SK-N-SH treated with all-trans-retinoic acid at 6 μM for 48 hours (cell line): ENCODE measurements around the gene SHC3.

Source experiments
- BACH2 ChIP-seq: fragments of 250-450 bp; sonication (Bioruptor Pico); IDR thresholded peaks from 2 replicates; pipeline ENCODE4 v1.9.0; 2021; ENCODE audit warnings: mild to moderate bottlenecking, borderline replicate concordance
- TF ChIP-seq, protein P1 (sequence below): fragments of 250-450 bp; sonication (Bioruptor Pico); IDR thresholded peaks from 2 replicates; pipeline ENCODE4 v1.8.0; 2020; ENCODE audit warnings: mild to moderate bottlenecking, moderate library complexity, borderline replicate concordance

- TF ChIP-seq, protein P1, sequence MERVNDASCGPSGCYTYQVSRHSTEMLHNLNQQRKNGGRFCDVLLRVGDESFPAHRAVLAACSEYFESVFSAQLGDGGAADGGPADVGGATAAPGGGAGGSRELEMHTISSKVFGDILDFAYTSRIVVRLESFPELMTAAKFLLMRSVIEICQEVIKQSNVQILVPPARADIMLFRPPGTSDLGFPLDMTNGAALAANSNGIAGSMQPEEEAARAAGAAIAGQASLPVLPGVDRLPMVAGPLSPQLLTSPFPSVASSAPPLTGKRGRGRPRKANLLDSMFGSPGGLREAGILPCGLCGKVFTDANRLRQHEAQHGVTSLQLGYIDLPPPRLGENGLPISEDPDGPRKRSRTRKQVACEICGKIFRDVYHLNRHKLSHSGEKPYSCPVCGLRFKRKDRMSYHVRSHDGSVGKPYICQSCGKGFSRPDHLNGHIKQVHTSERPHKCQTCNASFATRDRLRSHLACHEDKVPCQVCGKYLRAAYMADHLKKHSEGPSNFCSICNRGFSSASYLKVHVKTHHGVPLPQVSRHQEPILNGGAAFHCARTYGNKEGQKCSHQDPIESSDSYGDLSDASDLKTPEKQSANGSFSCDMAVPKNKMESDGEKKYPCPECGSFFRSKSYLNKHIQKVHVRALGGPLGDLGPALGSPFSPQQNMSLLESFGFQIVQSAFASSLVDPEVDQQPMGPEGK (CRISPR knock-in tag): no peak
- no peak for TF ChIP-seq BACH2 (CRISPR knock-in tag)
These were observed 17.4 kb downstream of the SHC3 start for GRCh38 chr9:89161221-89161620.
